Thyroid gland (tissue), 4 donors: Measurements from ENCODE around the gene SNCB. TPM values are rescaled to one million over a fixed set of nuclear protein-coding genes. Genes with fewer than 3 reads are reported as not detected.

Source experiments
- DNase-seq, 2 donors: peaks; one replicate each; pipeline ENCODE4 v3.0.0-alpha.2; 2019
- H3K27ac ChIP-seq, 3 donors: fragments of 200-600 bp; sonication (generic); 1 replicate in 2 of 3; 2 replicates in 1 of 3; pipeline ENCODE4 v1.5.1; 2016 to 2019; ENCODE audit warnings: mild to moderate bottlenecking in 1 of 3, moderate library complexity in 1 of 3
- H3K27me3 ChIP-seq: fragments of 200-600 bp; sonication (generic); one replicate; pipeline ENCODE4 v1.5.1; 2019
- H3K36me3 ChIP-seq, 2 donors: fragments of 200-600 bp; sonication (generic); one replicate each; pipeline ENCODE4 v1.5.1; 2016 to 2019
- H3K4me1 ChIP-seq, 2 donors: fragments of 200-600 bp; sonication (generic); one replicate each; pipeline ENCODE4 v1.5.1; 2017 to 2019
- H3K4me3 ChIP-seq, 3 donors: fragments of 200-600 bp; sonication (generic); replicated peaks in 1 of 3; 1 replicate in 2 of 3; 2 replicates in 1 of 3; pipeline ENCODE4 v1.5.1; 2016; ENCODE audit warnings: mild to moderate bottlenecking in 1 of 3
- H3K9me3 ChIP-seq: fragments of 200-600 bp; sonication (generic); one replicate; pipeline ENCODE4 v1.5.1; 2017
- POLR2A ChIP-seq, 2 donors: fragments of 450-650 bp; IDR thresholded peaks; one replicate each; pipeline ENCODE4 v1.6.1; 2017; ENCODE audit warnings: antibody characterized with exemption in 2 of 2, mild to moderate bottlenecking in 2 of 2, moderate library complexity in 1 of 2
- WGBS, 2 donors: methylation state at CpG; one replicate each; pipeline ENCODE4 v1.1.5; 2017; 5-methylcytosine and 5-hydroxymethylcytosine counted together
- intact Hi-C: fragments of 100-400 bp; cut with DNase I; formaldehyde crosslinking; loops from one replicate; pipeline ENCODE4 v1.15.1; 2023
- total RNA-seq, 4 donors: library from RNA; depleted of rRNA; stranded (reverse); fragments of >200 nt; gene quantifications; one replicate each; pipeline ENCODE4 v1.2.3, GENCODE V29; 2016
- TF ChIP-seq, protein P1 (sequence below), 6 experiments: fragments of 200-600 bp in 3 of 6; fragments of 450-650 bp in 3 of 6; sonication (generic) in 3 of 6; IDR thresholded peaks; one replicate each; pipeline ENCODE4 v1.5.1; 2016 to 2019; ENCODE audit warnings: antibody characterized with exemption in 6 of 6, mild to moderate bottlenecking in 2 of 6, inconsistent platforms in 1 of 6, moderate library complexity in 1 of 6

Gene SNCB
- total RNA-seq, 4 donors from 2014 or later: not detected

DNA sequence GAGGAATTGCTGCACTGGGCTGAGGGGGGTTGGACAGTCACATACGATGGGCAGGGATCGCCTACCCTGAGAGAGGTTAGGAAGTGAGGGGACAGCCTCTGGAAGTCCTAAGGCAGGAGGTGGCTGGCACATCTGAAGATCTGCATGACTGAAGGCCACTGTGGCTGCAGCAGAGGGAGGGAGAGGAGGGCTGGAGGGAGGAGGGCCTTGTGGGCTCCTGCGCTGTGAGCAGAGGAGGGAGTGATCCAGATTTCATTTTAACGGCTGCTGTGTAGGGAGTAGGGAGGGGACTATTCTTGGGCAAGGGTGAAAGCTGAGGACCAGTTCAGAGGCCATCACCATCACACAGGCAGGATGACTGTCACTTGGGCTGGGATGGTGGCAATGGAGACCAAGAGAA is 7.2 kb upstream of the SNCB start:
- TF ChIP-seq POLR2A (IDR thresholded peaks at IDR 0.05): no peak
- TF ChIP-seq, protein P1, sequence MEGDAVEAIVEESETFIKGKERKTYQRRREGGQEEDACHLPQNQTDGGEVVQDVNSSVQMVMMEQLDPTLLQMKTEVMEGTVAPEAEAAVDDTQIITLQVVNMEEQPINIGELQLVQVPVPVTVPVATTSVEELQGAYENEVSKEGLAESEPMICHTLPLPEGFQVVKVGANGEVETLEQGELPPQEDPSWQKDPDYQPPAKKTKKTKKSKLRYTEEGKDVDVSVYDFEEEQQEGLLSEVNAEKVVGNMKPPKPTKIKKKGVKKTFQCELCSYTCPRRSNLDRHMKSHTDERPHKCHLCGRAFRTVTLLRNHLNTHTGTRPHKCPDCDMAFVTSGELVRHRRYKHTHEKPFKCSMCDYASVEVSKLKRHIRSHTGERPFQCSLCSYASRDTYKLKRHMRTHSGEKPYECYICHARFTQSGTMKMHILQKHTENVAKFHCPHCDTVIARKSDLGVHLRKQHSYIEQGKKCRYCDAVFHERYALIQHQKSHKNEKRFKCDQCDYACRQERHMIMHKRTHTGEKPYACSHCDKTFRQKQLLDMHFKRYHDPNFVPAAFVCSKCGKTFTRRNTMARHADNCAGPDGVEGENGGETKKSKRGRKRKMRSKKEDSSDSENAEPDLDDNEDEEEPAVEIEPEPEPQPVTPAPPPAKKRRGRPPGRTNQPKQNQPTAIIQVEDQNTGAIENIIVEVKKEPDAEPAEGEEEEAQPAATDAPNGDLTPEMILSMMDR (IDR thresholded peaks at IDR 0.05): no peak
- H3K27ac ChIP-seq: no peak overlapping the region
- no peaks in the 10 kb centered on the region for H3K4me1 ChIP-seq
- H3K27me3 ChIP-seq: no peaks in the 10 kb centered on the region
- intact Hi-C loops: no loop called here
- 36 to 53% methylated on average over 4 of the region's 4 CpGs for WGBS, 2 donors
- no peak for DNase-seq
- no peak overlapping the region for H3K4me3 ChIP-seq
- no peaks in the 10 kb centered on the region for H3K9me3 ChIP-seq
- H3K36me3 ChIP-seq: no peaks in the 10 kb centered on the region

DNA sequence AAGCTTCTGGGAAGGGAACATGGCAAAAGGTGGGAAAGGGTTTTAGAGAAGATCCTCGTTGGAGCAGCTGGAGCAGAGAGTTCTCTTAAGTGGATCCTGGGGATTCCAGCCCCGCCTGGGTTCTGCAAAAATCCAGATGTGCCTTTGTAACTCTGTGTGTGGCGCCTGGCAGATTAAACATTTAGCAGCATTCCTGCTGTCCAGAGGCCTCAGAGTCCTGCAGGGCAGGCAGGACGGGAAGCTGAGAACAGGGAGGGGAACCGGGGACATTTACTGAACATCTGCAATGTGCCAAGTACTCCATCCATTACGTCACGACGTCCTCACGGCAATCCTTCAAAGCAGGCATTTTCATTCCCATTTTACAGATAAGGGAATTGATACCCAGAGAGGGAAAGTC is 6.1 kb upstream of the SNCB start:
- intact Hi-C loops: no loop called here
- Histone ChIP-seq H3K4me1 (no peaks in the 10 kb centered on the region), H3K27ac (no peak overlapping the region), H3K4me3 (no peak overlapping the region), H3K27me3 (no peaks in the 10 kb centered on the region), H3K9me3 (no peaks in the 10 kb centered on the region), H3K36me3 (no peaks in the 10 kb centered on the region)
- DNase-seq: no peak
- WGBS, 2 donors: 53 to 56% methylated on average over 9 of the region's 9 CpGs
- TF ChIP-seq, protein P1 (IDR thresholded peaks at IDR 0.05): no peak
- TF ChIP-seq POLR2A (IDR thresholded peaks at IDR 0.05): no peak

DNA sequence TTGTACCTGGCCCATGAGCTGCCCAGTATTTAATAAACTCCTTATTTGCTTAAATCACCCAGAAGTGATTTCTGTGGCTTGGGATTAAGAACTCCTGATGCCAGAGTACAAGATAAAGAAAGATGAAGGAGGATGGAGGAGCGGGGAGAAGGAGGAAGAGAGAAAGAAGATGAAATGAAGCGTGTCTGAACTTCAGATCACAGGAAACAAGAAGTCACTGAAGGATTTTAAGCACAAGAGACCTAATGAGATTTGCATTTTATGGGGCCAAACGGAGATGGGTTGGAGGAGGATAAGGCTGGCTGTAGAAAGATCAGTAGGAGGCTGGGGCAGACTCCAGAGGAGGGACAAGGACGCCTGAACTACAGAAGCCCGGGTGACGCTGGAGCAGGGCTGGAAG is 3.3 kb upstream of the SNCB start:
- no peak for DNase-seq
- 22 to 28% methylated on average over 6 of the region's 6 CpGs for WGBS, 2 donors
- Histone ChIP-seq H3K4me1 (peaks cover 3 to 15% of the 10 kb centered on the region in 2 donors), H3K9me3 (no peaks in the 10 kb centered on the region), H3K4me3 (no peak overlapping the region), H3K27me3 (peaks cover 15% of the 10 kb centered on the region), H3K36me3 (no peaks in the 10 kb centered on the region), H3K27ac (no peak overlapping the region)
- intact Hi-C loops: no loop called here
- TF ChIP-seq, protein P1 (IDR thresholded peaks at IDR 0.05): no peak
- TF ChIP-seq POLR2A (IDR thresholded peaks at IDR 0.05): no peak

DNA sequence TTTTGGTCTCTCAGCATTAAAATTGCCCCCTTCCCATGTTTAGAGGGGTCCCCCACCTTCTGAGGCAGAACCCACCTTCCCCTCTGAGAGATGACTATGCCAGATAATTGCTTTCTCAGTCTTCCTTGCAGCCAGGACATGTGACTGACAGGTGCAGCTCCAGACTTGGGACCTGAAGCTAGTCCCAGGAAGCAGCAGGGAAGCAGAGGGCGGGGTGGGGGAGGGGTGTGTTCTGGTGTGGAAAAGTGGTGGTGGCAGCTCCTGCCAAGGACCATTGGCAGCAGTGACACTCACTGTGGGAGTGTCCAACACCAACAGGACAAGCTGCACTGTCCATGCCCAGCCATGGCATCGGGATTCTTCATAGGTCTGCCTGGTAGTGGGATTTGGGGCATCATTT is 2.4 kb upstream of the SNCB start:
- Histone ChIP-seq H3K27ac (no peak overlapping the region), H3K9me3 (no peaks in the 10 kb centered on the region), H3K4me1 (peaks cover 3 to 15% of the 10 kb centered on the region in 2 donors), H3K4me3 (no peak overlapping the region), H3K36me3 (no peaks in the 10 kb centered on the region), H3K27me3 (peaks cover 22% of the 10 kb centered on the region)
- intact Hi-C loops: no loop called here
- WGBS, 2 donors: 74 to 86% methylated on average over 2 of the region's 2 CpGs
- DNase-seq: no peak
- TF ChIP-seq POLR2A (IDR thresholded peaks at IDR 0.05): no peak
- TF ChIP-seq, protein P1 (IDR thresholded peaks at IDR 0.05): no peak

DNA sequence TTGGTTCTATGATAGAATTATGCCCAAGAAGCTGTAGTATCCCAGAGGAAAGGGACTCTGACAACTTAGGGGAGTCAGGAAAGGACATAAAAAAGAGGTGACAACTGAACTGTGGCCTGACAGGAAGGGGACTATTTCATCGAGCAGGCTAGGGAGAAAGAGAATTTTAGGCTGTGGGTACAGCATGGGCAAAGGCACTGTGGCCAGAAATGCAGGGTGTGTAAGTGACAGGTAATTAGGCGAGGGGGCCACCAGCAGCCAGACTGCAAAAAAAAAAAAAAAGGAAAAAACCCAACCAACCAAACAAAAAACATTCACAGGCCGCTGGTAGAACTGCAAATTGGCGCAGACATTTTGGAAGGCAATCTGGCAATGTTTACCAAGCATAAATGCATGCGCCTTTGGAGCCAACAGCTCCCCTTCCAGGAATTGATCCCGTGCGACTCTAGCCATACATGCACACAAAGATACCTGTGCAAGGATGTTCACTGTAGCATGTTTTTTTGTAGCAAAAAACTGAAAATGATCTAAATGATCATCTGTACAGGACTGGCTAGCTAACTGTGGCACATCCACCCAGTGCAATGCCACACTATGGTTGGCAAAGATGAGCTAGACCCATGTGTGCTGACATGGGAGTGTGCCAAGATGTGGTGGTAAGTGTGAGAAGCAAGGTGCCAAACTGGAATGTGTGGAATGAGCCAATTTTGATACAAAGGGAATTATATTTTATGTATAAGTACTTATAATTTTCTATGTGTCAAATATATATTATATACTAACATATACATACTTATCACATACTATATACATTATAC is 1.3 kb upstream of the SNCB start:
- intact Hi-C loops: no loop called here
- DNase-seq: no peak
- Histone ChIP-seq H3K36me3 (no peaks in the 10 kb centered on the region), H3K27me3 (peaks cover 22% of the 10 kb centered on the region), H3K4me1 (peaks cover 3 to 15% of the 10 kb centered on the region in 2 donors), H3K9me3 (no peaks in the 10 kb centered on the region), H3K27ac (no peak overlapping the region), H3K4me3 (no peak overlapping the region)
- TF ChIP-seq, protein P1 (IDR thresholded peaks at IDR 0.05): no peak
- TF ChIP-seq POLR2A (IDR thresholded peaks at IDR 0.05): no peak
- 84 to 85% methylated on average over 7 of the region's 7 CpGs for WGBS, 2 donors
